Activated naive CD8-positive, alpha-beta T cell treated with anti-CD3 and anti-CD28 coated beads, Interleukin-2, amount 10 ng/mL, durations not matched to agents 7 days and 5 days (primary cell): Measurements from ENCODE around the gene GADD45B. TPM values are rescaled to one million over a fixed set of nuclear protein-coding genes. Genes with fewer than 3 reads are reported as not detected.

Source experiments
- ATAC-seq: fragments of 150-1000 bp; cut with Tn5 transposase; one replicate; pipeline ENCODE4 v1.10.0; 2021; ENCODE audit warnings: low read depth, moderate library complexity
- POLR2A ChIA-PET: fragments of 350-600 bp; sonication (Branson Sonifier 250); formaldehyde crosslinking; loops from one replicate; lab custom pipeline; 2021; ENCODE audit warnings: antibody characterized with exemption; lab: Charles Lee
- DNase-seq: peaks from one replicate; pipeline ENCODE4 v3.0.0; 2021
- H3K27ac Mint-ChIP-seq: one replicate; pipeline ENCODE4 v1.8.0; 2022; ENCODE audit warnings: mild to moderate bottlenecking, mixed read lengths
- H3K27me3 Mint-ChIP-seq: one replicate; pipeline ENCODE4 v1.8.0; 2022; ENCODE audit warnings: mild to moderate bottlenecking, moderate library complexity, mixed read lengths
- H3K36me3 Mint-ChIP-seq: one replicate; pipeline ENCODE4 v1.8.0; 2021; ENCODE audit warnings: mild to moderate bottlenecking, mixed read lengths
- H3K4me1 Mint-ChIP-seq: one replicate; pipeline ENCODE4 v1.8.0; 2021; ENCODE audit warnings: mixed read lengths
- H3K4me3 Mint-ChIP-seq: one replicate; pipeline ENCODE4 v1.8.0; 2022; ENCODE audit warnings: mild to moderate bottlenecking, moderate library complexity, mixed read lengths
- H3K9me3 Mint-ChIP-seq: one replicate; pipeline ENCODE4 v1.8.0; 2021; ENCODE audit warnings: mixed read lengths
- microRNA-seq: library from miRNA; unstranded; fragments of <30 nt; microRNA quantifications from one replicate; pipeline ENCODE4 v1.2.0, GENCODE V29; 2022
- total RNA-seq, 2 experiments: library from RNA; stranded (reverse); gene quantifications; one replicate each; pipeline ENCODE4 v1.2.3, GENCODE V29; 2021

The GADD45B gene
- total RNA-seq, 2 experiments from 2014 or later = 83.1 to 85.4 TPM

GRCh38 chr19:2523630-2524311 lies 47.8 kb downstream of the GADD45B start:
- POLR2A ChIA-PET = no interaction called here
- Mint-ChIP-seq H3K4me1 (no peaks in the 10 kb centered on the region), H3K9me3 (no peaks in the 10 kb centered on the region), H3K27ac (no peak overlapping the region), H3K27me3 (no peaks in the 10 kb centered on the region), H3K36me3 (no peaks in the 10 kb centered on the region), H3K4me3 (no peak overlapping the region)
- DNase-seq (no peak), ATAC-seq (no peak)

- Mint-ChIP-seq H3K4me3 (no peak overlapping the region), H3K4me1 (no peaks in the 10 kb centered on the region)
- POLR2A ChIA-PET = no interaction called here
Observed at GRCh38 chr19:2524361-2524839, 48.5 kb downstream of the GADD45B start.

GRCh38 chr19:2524840-2525723 lies 49.2 kb downstream of the GADD45B start:
- DNase-seq = no peak
- H3K9me3 Mint-ChIP-seq = no peaks in the 10 kb centered on the region
- no peaks in the 10 kb centered on the region for H3K36me3 Mint-ChIP-seq
- H3K27ac Mint-ChIP-seq = no peak overlapping the region
- no peak overlapping the region for H3K4me3 Mint-ChIP-seq
- POLR2A ChIA-PET = no interaction called here
- ATAC-seq = no peak
- no peaks in the 10 kb centered on the region for H3K27me3 Mint-ChIP-seq
- no peaks in the 10 kb centered on the region for H3K4me1 Mint-ChIP-seq

More at GRCh38 chr19:2524361-2524839, 48.5 kb downstream of the GADD45B start:
- H3K9me3 Mint-ChIP-seq = no peaks in the 10 kb centered on the region
- ATAC-seq (no peak), DNase-seq (no peak)
- H3K27ac Mint-ChIP-seq = no peak overlapping the region
- H3K36me3 Mint-ChIP-seq = no peaks in the 10 kb centered on the region
- H3K27me3 Mint-ChIP-seq = no peaks in the 10 kb centered on the region

GRCh38 chr19:2527171-2527570 lies 51.2 kb downstream of the GADD45B start:
- Mint-ChIP-seq H3K4me1 (no peaks in the 10 kb centered on the region), H3K27ac (no peak overlapping the region), H3K4me3 (no peak overlapping the region), H3K27me3 (no peaks in the 10 kb centered on the region), H3K36me3 (no peaks in the 10 kb centered on the region), H3K9me3 (no peaks in the 10 kb centered on the region)
- no peak for ATAC-seq
- POLR2A ChIA-PET = no interaction called here
- DNase-seq = no peak

- H3K4me1 Mint-ChIP-seq = no peaks in the 10 kb centered on the region
- no peaks in the 10 kb centered on the region for H3K9me3 Mint-ChIP-seq
- POLR2A ChIA-PET = no interaction called here
Observed at GRCh38 chr19:2527686-2528085, 51.8 kb downstream of the GADD45B start.

More at GRCh38 chr19:2527686-2528085, 51.8 kb downstream of the GADD45B start:
- H3K4me3 Mint-ChIP-seq = no peak overlapping the region
- ATAC-seq (no peak), DNase-seq (no peak)
- H3K27ac Mint-ChIP-seq = no peak overlapping the region
- H3K36me3 Mint-ChIP-seq = no peaks in the 10 kb centered on the region
- H3K27me3 Mint-ChIP-seq = no peaks in the 10 kb centered on the region

Small RNAs within 50 kb of the gene (microRNA-seq; reads per million reads assigned to microRNA genes)
- not detected for gene MIR7108

Other genes with a start within 250 kb of the GADD45B start
- 10 to 100 TPM; 69.8 to 71.3 TPM for gene PLEKHJ1, start 239.8 kb upstream of the GADD45B start, total RNA-seq
- 100 to 1,000 TPM; 171 TPM for gene SF3A2, start 239.3 kb upstream of the GADD45B start, total RNA-seq
- 10 to 100 TPM in 1 of 2 experiments, 1 to 10 TPM in 1; 9.7 to 10.4 TPM for gene AMH, start 226.8 kb upstream of the GADD45B start, total RNA-seq
- 1 to 10 TPM; 1.1 to 1.4 TPM for gene JSRP1, start 219.7 kb upstream of the GADD45B start, total RNA-seq
- under 1 TPM in 1 of 2 experiments, not detected in 1; 0.14 TPM for gene PEAK3, start 194.0 kb upstream of the GADD45B start, total RNA-seq
- under 1 TPM; 0.69 to 0.82 TPM for gene LINGO3, start 168.0 kb upstream of the GADD45B start, total RNA-seq
- 100 to 1,000 TPM; 111 to 125 TPM for gene LSM7, start 147.5 kb upstream of the GADD45B start, total RNA-seq
- 100 to 1,000 TPM in 1 of 2 experiments, 10 to 100 TPM in 1; 90.6 to 101 TPM for gene SPPL2B, start 147.4 kb upstream of the GADD45B start, total RNA-seq
- under 1 TPM in 1 of 2 experiments, not detected in 1; 0.22 TPM for gene TMPRSS9, start 115.9 kb upstream of the GADD45B start, total RNA-seq
- 10 to 100 TPM; 46.5 to 48.5 TPM for gene TIMM13, start 48.5 kb upstream of the GADD45B start, total RNA-seq
- gene LMNB2, start 19.2 kb upstream of the GADD45B start, total RNA-seq = 10 to 100 TPM; 74.9 to 83.3 TPM
- 1 to 10 TPM; 1.2 to 2.2 TPM for gene GNG7, start 226.6 kb downstream of the GADD45B start, total RNA-seq
- not detected for gene DIRAS1, start 245.2 kb downstream of the GADD45B start, total RNA-seq